HuH-7 (cell line): Measurements from ENCODE around the gene PIWIL4.

Experiments used
- DNase-seq: peaks from one replicate; pipeline ENCODE4 v3.0.0; 2011; ENCODE audit warnings: low spot score

Gene PIWIL4

DNA sequence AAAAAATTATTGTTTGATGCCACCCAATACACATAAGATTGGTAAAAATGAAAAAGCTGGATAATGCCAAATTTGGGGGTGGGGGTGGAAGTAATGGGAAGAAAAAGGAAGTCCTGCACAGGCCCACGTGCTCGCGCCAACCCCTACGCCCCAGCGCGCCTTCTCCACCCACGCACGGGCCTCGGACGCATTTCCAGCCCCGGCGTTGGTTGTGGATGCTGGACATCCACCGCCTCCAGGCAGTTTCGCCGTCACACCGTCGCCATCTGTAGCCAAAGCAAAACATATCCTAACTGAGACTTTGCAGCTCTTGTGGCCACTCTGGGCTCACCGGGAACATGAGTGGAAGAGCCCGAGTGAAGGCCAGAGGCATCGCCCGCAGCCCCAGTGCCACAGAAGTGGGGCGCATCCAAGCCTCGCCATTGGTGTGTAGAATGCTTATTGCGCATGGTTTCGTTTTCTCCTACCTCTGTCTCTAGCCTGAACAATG is at the start of gene PIWIL4:
Gene PIWIL4 (plus strand): TSS at position 188 of the 490 bp plus-strand sequence. CDS start 151 bp downstream, at position 339.
- no peak for DNase-seq

DNA sequence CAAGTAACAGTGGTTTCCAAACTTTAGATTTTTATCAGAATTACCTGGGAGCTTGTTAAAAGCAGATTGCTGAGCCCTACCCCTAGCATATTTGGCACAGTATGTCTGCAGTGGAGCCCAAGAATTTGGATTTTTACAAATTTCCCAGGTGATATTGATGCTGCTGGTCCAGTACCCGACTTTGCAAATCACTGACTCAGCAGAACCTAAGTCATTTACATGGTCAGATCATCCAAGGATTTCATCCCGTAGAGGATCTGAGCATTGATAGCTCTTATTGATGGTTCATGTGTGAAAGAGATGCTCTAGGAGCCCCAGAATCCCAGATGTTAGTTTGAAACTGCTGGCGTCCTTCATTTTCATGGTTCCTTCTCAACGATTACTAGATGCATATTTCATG is 48.9 kb upstream of the PIWIL4 start:
- no peak for DNase-seq

DNA sequence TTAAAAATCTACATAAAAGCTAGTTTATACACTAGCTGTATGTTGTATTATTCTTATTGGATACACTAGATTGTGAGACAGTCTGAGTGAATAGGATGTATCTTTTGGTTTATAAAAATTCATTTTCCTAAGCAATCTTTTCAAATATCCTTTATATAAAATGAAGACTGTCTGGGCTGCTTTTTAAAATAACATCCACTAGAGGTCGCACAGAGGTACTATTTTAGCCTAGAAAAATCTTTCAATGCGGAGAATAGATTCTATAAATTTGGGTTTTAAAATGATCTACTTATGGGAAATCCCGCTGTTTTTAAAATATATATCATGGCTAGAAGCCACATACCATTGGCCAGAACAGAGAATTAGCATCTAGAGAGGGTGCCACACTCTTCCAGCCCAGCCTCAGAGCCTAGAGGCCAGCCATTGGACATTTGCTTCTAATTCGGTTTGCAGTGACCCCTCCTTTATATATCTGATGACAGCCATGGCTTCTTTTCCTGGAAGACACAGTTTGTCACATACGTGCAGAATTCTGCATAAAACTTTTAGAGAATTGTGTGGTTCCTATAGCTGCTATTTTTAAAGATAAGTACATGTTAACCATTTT is 47.6 kb upstream of the PIWIL4 start:
- DNase-seq: no peak

DNA sequence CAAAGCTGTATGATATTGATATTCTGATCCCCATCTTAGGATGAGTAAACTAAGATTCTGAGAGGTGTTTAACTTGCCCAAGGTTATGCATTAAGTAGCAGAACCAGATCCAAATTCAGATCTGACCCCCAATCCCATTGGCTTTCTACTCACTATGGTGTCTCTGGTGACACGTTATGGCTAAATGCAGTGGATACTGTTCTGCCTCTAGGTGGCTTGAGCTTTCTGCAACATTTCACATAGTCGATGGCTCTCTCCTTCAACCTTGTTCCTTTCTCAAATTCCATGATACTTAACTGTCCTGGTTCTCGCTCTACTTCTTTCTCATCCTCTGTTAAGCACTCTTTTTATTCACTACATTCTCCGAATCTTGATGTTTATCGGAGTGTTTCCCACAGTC is 45.5 kb upstream of the PIWIL4 start:
- no peak for DNase-seq

DNA sequence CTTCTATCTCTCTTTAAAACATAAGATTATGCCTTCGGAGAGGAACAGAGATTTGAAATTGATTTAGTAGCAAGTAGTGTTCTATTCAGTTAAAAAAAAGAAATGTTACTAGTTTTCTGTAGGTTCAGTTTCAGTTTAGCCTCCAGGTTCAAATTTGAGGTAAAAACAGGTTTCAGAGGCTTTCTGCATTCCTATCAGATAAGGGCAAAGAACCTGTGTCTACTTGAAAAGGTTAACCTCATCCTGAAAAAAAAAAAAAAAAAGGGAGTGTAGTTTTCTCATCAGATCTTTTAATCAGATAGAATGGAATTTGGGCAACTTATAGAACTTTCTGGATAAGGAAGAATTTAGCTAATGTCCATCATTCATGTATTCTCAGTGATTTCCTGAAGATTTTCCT is 42.8 kb upstream of the PIWIL4 start:
- no peak for DNase-seq

GRCh38 chr11:94525546-94526324 is 41.4 kb upstream of the PIWIL4 start:
- no peak for DNase-seq

DNA sequence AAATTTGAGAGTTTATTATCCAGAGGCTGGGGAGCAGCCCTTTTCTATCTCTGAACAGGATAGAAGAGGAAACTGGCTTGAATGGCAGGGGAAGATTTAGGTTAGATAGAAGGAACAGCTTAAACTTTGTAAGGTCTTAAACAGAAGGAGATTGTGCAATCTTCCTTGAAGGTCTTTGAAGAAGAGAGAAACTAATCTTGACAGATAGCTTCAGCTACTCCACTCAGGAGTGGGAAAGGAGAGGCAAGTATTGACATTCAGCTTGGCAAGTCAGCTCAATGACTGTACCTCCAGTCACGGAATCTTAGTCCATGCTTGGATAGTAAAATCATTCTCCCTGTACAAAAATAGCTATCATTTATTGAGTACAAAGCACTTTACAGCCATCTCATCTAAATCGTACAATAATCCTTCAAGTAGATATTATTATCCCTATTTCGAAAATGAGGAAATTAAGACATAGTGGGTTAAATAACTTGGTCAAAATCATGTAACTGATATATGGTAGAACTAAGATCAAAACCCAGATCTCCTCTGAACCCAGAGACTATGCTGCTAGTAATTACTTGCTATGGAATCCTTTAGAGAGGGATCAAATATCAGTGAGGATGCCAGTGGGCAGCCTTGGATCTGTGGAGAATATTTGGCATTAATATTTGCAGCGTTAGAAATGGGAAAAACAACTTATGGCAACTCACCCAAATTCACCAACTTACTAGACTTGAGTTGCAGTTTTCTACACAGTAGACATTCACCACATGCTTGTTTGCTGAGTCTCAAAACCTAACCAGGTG is 40.3 kb upstream of the PIWIL4 start:
- DNase-seq: no peak

- DNase-seq: no peak
Observed at GRCh38 chr11:94528551-94528950, 38.6 kb upstream of the PIWIL4 start.

- no peak for DNase-seq
Observed at GRCh38 chr11:94532211-94532610, 35.0 kb upstream of the PIWIL4 start.

DNA sequence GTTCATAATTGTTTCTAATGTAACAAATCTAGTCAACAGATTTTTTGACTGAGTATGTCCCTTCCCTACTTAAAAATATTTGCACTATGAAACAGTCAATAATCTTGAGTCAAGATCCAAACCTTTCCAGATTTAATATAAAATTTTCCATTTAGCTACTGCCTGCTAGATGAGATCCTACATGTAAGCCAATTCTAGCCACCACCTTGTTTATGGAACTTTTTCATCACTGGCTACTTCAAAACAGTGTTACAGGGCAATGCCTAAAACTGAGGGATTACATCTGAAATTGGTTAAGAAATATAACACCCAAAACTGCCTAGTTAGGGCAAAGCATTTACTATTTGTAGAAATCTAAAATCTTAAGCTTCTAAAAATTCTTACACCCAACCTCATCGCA is 34.0 kb upstream of the PIWIL4 start:
- DNase-seq: no peak

DNA sequence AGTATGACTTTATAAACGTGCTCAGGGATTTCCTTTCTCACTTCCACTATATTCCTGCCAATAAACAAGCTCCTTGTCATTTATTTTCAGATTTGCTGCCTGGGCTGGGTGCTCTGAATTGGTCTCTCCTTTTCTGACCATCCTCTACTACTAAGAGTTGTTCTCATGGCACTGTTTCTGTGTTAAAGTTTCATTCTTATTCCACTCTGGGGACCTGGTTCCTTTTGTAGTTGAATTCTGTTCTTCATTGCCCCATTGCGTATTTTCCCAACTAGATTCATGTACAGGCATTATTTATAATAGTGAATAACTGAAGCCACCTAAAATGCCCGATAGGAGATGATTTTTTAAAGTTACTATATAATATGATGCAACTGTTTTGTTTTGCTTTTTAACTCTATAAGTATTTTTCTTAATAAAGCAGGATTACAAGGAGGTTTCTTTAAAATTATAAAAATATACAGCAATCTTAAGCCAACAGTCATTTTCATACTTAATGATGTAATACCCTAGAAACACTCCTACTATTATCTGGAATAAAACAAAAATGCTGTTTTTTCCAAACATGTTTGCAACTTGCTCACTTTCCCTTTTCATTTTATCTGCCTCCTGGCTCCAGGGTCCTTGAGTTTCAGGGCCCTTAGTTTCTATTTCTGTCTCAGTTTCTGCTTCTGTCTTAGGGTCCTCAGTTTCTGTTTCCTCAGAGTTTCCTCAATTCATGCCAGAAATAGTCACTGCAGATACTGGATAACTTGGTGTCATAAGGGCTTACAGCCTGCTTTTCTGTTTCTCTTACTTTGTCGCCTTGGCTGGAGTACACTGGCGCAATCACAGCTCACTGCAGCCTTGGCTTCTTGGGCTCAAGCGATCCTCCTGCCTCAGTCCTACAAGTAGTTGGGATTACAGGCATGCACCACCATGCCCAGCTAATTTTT is 33.2 kb upstream of the PIWIL4 start:
- no peak for DNase-seq

DNA sequence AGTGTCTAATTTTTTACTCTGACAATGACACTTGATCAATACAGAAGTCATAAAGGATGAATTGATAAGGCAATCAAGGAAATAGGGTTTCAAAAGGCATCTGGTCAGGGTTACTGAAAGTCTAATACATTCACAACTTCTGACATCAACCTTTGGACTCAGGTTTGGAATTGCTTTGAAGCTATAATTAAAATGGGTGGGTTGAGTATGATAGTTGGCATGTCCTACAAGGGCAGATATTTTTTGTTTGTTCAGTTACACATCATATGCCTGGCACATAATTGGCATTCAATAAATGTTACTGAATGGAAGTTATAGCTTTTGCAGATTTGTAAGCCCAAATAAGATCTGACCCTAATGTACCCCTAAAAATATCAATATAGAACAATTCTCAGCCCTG is 30.8 kb upstream of the PIWIL4 start:
- no peak for DNase-seq

DNA sequence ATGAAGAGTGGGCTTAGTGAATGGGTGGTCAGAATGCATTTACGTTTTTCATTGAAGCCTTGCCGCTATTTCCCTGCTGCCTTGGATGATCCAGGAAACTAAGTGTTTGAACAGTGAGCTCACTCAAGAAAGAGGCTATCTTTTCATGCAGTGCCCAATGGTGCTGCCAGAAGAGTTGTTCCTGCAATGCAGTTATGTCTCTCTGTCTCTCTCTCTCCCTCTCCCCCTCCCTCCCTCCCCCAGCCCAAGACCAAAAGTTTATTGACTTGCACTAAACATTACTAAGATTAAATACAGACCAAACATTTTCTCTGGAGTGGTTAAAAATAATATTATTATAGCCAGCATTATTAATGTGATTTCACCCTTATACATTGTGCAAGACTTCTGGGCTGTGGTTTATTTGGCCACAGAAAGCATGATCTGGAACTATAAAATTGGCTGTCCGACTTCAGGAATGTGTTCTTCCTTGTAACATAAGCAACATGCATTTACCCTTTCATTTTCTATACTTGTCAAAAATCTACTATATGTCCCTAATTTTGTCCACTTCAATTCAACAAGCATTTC is 30.1 kb upstream of the PIWIL4 start:
- no peak for DNase-seq

DNA sequence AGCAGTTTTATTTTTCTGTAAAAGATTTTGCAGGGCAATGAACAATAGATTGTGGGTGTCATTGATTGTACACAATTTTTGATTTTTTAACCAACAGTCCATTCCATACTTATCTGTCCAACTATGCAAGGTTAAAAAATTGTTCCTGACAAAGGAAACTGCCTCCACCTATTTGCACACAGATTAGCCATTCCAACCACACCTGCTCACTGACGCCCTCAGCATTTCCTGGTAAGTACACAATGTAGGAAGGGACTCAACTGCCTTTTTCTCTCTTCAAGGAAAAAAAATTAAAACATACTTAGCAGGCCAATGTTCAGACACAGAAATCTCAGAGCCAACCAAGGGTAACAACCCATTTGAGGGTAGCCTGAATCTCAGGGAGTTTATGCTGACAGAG is 27.7 kb upstream of the PIWIL4 start:
- DNase-seq: no peak

GRCh38 chr11:94543695-94544645 is 23.2 kb upstream of the PIWIL4 start, which contains the start of gene FUT4:
Gene FUT4, plus strand, starts transcription at chr11:94543921. Its CDS starts 213 bp downstream, at chr11:94544134.
- DNase-seq: peak; percentile 74

DNA sequence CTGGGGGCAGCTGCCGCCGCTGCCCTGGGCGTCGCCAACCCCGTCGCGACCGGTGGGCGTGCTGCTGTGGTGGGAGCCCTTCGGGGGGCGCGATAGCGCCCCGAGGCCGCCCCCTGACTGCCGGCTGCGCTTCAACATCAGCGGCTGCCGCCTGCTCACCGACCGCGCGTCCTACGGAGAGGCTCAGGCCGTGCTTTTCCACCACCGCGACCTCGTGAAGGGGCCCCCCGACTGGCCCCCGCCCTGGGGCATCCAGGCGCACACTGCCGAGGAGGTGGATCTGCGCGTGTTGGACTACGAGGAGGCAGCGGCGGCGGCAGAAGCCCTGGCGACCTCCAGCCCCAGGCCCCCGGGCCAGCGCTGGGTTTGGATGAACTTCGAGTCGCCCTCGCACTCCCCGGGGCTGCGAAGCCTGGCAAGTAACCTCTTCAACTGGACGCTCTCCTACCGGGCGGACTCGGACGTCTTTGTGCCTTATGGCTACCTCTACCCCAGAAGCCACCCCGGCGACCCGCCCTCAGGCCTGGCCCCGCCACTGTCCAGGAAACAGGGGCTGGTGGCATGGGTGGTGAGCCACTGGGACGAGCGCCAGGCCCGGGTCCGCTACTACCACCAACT is 22.4 kb upstream of the PIWIL4 start:
- no peak for DNase-seq

- no peak for DNase-seq
Observed at GRCh38 chr11:94545264-94546161, 21.7 kb upstream of the PIWIL4 start.

GRCh38 chr11:94546162-94546470 is 21.1 kb upstream of the PIWIL4 start:
- no peak for DNase-seq

- no peak for DNase-seq
Observed at GRCh38 chr11:94546886-94547285, 20.3 kb upstream of the PIWIL4 start.
